Measurements from ENCODE around the gene TBXAS1. TPM values are rescaled to one million over a fixed set of nuclear protein-coding genes. Genes with fewer than 3 reads are reported as not detected.

TBXAS1 gene
- polyA plus RNA-seq, 1 donor from 2014 or later = 0.93 TPM

DNA sequence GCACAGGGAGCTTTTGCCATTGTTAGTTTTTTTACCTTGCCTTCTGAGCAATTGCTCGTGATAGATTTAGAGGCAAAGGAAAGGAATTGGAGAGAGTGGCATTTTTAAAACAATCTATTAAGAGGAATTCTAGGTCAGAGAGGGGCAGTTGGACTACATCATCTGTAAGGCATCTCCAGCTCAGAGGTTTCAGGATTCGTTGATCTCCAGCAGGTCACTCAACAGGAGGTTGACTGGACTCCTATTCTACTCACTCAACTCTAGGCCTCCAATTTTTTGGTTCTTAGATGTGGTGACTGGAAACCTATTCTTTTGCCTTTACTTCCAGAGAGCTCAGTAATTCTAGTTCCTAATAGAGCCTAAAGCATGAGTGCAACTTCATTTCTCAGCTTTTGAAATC is 42.8 kb downstream of the TBXAS1 start:
- Histone ChIP-seq H3K9me3 (ENCODE audit: low read length) (no peaks in the 10 kb centered on the region), H3K79me2 (replicated peaks; ENCODE audit: insufficient read depth, low read length) (no peaks in the 10 kb centered on the region), H3K27me3 (ENCODE audit: insufficient read depth, low read depth, low read length) (no peaks in the 10 kb centered on the region), H3K4me3 (ENCODE audit: low read length) (no peak overlapping the region), H2AFZ (ENCODE audit: low read depth, low read length) (no peak overlapping the region), H4K20me1 (ENCODE audit: insufficient read depth) (no peaks in the 10 kb centered on the region), H3K27ac (ENCODE audit: low read length) (no peak overlapping the region), H3K36me3 (ENCODE audit: insufficient read depth, low read length) (no peaks in the 10 kb centered on the region), H3K9ac (ENCODE audit: low read length) (no peak overlapping the region), H3K4me2 (ENCODE audit: low read length) (no peak overlapping the region), H3F3A (ENCODE audit: insufficient read depth, low read length, poor library complexity, severe bottlenecking) (no peaks in the 10 kb centered on the region), H3K9me2 (ENCODE audit: insufficient read depth, low read length) (no peaks in the 10 kb centered on the region)
- TF ChIP-seq POLR2AphosphoS5 (IDR thresholded peaks at IDR 0.05) = no peak
- no peak for TF ChIP-seq REST (IDR thresholded peaks at IDR 0.05; ENCODE audit: borderline replicate concordance)
- no peak for TF ChIP-seq TAF1 (IDR thresholded peaks at IDR 0.05; ENCODE audit: low read depth)
- no peak for TF ChIP-seq EP300 (conservative IDR thresholded peaks at IDR 0.05; ENCODE audit: poor library complexity, severe bottlenecking)
- TF ChIP-seq EZH2 (IDR thresholded peaks at IDR 0.05; ENCODE audit: borderline replicate concordance, insufficient read depth, low read length, poor library complexity, severe bottlenecking) = no peak
- TF ChIP-seq CTCF (IDR thresholded peaks at IDR 0.05; ENCODE audit: poor library complexity, severe bottlenecking) = no peak
- TF ChIP-seq MXI1 (conservative IDR thresholded peaks at IDR 0.05; ENCODE audit: poor library complexity, severe bottlenecking) = no peak
- no peak for TF ChIP-seq SMC3 (conservative IDR thresholded peaks at IDR 0.05; ENCODE audit: poor library complexity)
- no peak for TF ChIP-seq RAD21 (conservative IDR thresholded peaks at IDR 0.05)

DNA sequence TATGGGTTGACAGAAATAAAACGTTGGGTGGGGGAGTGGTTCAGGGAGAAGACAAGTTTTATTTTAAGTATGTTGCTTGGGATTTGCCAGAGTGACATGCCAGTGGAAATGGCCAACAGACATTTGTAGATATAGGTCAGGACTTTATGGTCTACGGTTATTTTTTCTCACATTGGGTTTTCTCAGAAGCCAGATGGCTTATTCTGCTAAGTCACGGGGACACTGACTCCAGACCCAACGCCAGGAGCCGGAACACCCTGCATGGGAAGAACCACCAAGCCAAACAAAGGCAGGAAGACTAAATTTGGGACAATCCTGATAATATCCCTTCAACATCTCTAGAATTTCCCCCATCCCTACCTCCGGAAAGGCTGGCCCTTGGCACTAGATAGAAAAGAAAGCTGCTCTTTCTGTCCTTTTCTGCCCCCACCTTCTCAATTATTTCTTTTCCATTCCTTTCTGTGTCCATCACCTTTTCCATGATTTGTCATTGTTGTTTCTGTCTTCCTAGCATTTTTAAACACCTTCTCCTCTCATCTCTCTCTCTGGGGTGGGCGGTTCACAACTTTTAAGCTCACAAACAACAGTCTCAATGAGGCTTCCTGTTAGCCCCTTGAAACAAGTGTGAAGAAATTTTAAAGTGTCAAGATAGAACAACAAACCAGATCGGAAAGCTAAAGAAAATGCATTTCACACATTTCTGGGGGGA is 44.7 kb downstream of the TBXAS1 start:
- H3K36me3 ChIP-seq (ENCODE audit: insufficient read depth, low read length) = no peaks in the 10 kb centered on the region
- TF ChIP-seq SMC3 (conservative IDR thresholded peaks at IDR 0.05; ENCODE audit: poor library complexity) = no peak
- TF ChIP-seq EP300 (conservative IDR thresholded peaks at IDR 0.05; ENCODE audit: poor library complexity, severe bottlenecking) = no peak
- TF ChIP-seq POLR2AphosphoS5 (IDR thresholded peaks at IDR 0.05) = no peak
- TF ChIP-seq REST (IDR thresholded peaks at IDR 0.05; ENCODE audit: borderline replicate concordance) = no peak
- no peak for TF ChIP-seq EZH2 (IDR thresholded peaks at IDR 0.05; ENCODE audit: borderline replicate concordance, insufficient read depth, low read length, poor library complexity, severe bottlenecking)
- TF ChIP-seq RAD21 (conservative IDR thresholded peaks at IDR 0.05) = no peak
- TF ChIP-seq TAF1 (IDR thresholded peaks at IDR 0.05; ENCODE audit: low read depth) = no peak

More for the DNA sequence above, 44.7 kb downstream of the TBXAS1 start:
- Histone ChIP-seq H3K27me3 (ENCODE audit: insufficient read depth, low read depth, low read length) (no peaks in the 10 kb centered on the region), H3K4me2 (ENCODE audit: low read length) (no peak overlapping the region), H2AFZ (ENCODE audit: low read depth, low read length) (no peak overlapping the region), H3K79me2 (replicated peaks; ENCODE audit: insufficient read depth, low read length) (no peaks in the 10 kb centered on the region), H3K9me2 (ENCODE audit: insufficient read depth, low read length) (no peaks in the 10 kb centered on the region), H3K9me3 (ENCODE audit: low read length) (no peaks in the 10 kb centered on the region), H3K9ac (ENCODE audit: low read length) (no peak overlapping the region), H3F3A (ENCODE audit: insufficient read depth, low read length, poor library complexity, severe bottlenecking) (no peaks in the 10 kb centered on the region), H3K4me3 (ENCODE audit: low read length) (no peak overlapping the region), H4K20me1 (ENCODE audit: insufficient read depth) (no peaks in the 10 kb centered on the region), H3K27ac (ENCODE audit: low read length) (no peak overlapping the region)

All from neural cell (in vitro differentiated cells).